SK-N-SH treated with all-trans-retinoic acid at 6 μM for 48 hours (cell line): Measurements from ENCODE around the gene RWDD1.

Experiments
- ATAC-seq: fragments of 200-7000 bp; cut with Tn5 transposase; 3 replicates; pipeline ENCODE4 v1.9.1; 2020; ENCODE audit warnings: mild to moderate bottlenecking, moderate library complexity
- ARNTL ChIP-seq: fragments of 450-650 bp; formaldehyde crosslinking; IDR thresholded peaks from 2 replicates; pipeline ENCODE4 v1.5.0; 2020; ENCODE audit warnings: low read depth, mild to moderate bottlenecking, moderate library complexity, borderline replicate concordance
- BACH2 ChIP-seq: fragments of 250-450 bp; sonication (Bioruptor Pico); IDR thresholded peaks from 2 replicates; pipeline ENCODE4 v1.9.0; 2021; ENCODE audit warnings: mild to moderate bottlenecking, borderline replicate concordance
- CSDC2 ChIP-seq: fragments of 250-450 bp; sonication (Bioruptor Pico); IDR thresholded peaks from 2 replicates; pipeline ENCODE4 v1.5.0; 2020; ENCODE audit warnings: mild to moderate bottlenecking, moderate library complexity
- ESRRG ChIP-seq: fragments of 250-450 bp; sonication (Bioruptor Pico); IDR thresholded peaks from 2 replicates; pipeline ENCODE4 v1.6.1; 2021; ENCODE audit warnings: mild to moderate bottlenecking
- GLIS3 ChIP-seq: fragments of 250-450 bp; sonication (Bioruptor Pico); IDR thresholded peaks from 2 replicates; pipeline ENCODE4 v1.5.0; 2020; ENCODE audit warnings: mild to moderate bottlenecking, moderate library complexity
- ISL1 ChIP-seq: fragments of 250-450 bp; sonication (Bioruptor Pico); IDR thresholded peaks from 2 replicates; pipeline ENCODE4 v2.1.2; 2022; ENCODE audit warnings: mild to moderate bottlenecking, moderate library complexity
- OSR1 ChIP-seq: fragments of 250-450 bp; sonication (Bioruptor Pico); IDR thresholded peaks from 2 replicates; pipeline ENCODE4 v1.8.0; 2022; ENCODE audit warnings: moderate library complexity, mild to moderate bottlenecking, inconsistent platforms
- PPARA ChIP-seq: fragments of 250-450 bp; sonication (Bioruptor Pico); IDR thresholded peaks from 2 replicates; pipeline ENCODE4 v1.5.0; 2020; ENCODE audit warnings: mild to moderate bottlenecking, borderline replicate concordance
- RARB ChIP-seq: fragments of 250-450 bp; sonication (Bioruptor Pico); IDR thresholded peaks from 2 replicates; pipeline ENCODE4 v1.8.0; 2021; ENCODE audit warnings: mild to moderate bottlenecking, moderate library complexity
- SNAI2 ChIP-seq: fragments of 250-450 bp; sonication (Bioruptor Pico); IDR thresholded peaks from 2 replicates; pipeline ENCODE4 v1.5.0; 2020; ENCODE audit warnings: mild to moderate bottlenecking, moderate library complexity
- TCF4 ChIP-seq: fragments of 250-450 bp; sonication (Bioruptor Pico); IDR thresholded peaks from 2 replicates; pipeline ENCODE4 v1.8.0; 2021; ENCODE audit warnings: mild to moderate bottlenecking, moderate library complexity, borderline replicate concordance
- TOX ChIP-seq: fragments of 250-450 bp; sonication (Bioruptor Pico); IDR thresholded peaks from 2 replicates; pipeline ENCODE4 v1.8.0; 2021; ENCODE audit warnings: mild to moderate bottlenecking, moderate library complexity, borderline replicate concordance
- ZC3H10 ChIP-seq: fragments of 250-450 bp; sonication (Bioruptor Pico); IDR thresholded peaks from 2 replicates; pipeline ENCODE4 v1.5.1; 2021; ENCODE audit warnings: mild to moderate bottlenecking, moderate library complexity
- ZFP30 ChIP-seq: fragments of 450-650 bp; formaldehyde crosslinking; IDR thresholded peaks from 2 replicates; pipeline ENCODE4 v1.5.0; 2022; ENCODE audit warnings: mild to moderate bottlenecking, moderate library complexity
- ZNF565 ChIP-seq: fragments of 450-650 bp; formaldehyde crosslinking; conservative IDR thresholded peaks from 2 replicates; pipeline ENCODE4 v1.5.0; 2020; ENCODE audit warnings: low read depth, mild to moderate bottlenecking, moderate library complexity
- ZNF70 ChIP-seq: fragments of 450-650 bp; formaldehyde crosslinking; IDR thresholded peaks from 2 replicates; pipeline ENCODE4 v1.5.0; 2020; ENCODE audit warnings: mild to moderate bottlenecking, moderate library complexity
- ZNF8 ChIP-seq: fragments of 450-650 bp; formaldehyde crosslinking; IDR thresholded peaks from 2 replicates; pipeline ENCODE4 v1.5.0; 2020; ENCODE audit warnings: mild to moderate bottlenecking, moderate library complexity
- TF ChIP-seq, protein P1 (sequence below): fragments of 250-450 bp; sonication (Bioruptor Pico); IDR thresholded peaks from 2 replicates; pipeline ENCODE4 v1.5.0; 2020; ENCODE audit warnings: mild to moderate bottlenecking, moderate library complexity
- TF ChIP-seq, protein P2 (sequence below): fragments of 250-450 bp; sonication (Bioruptor Pico); IDR thresholded peaks from 2 replicates; pipeline ENCODE4 v1.8.0; 2020; ENCODE audit warnings: mild to moderate bottlenecking, moderate library complexity, borderline replicate concordance
- TF ChIP-seq, protein P3 (sequence below): fragments of 250-450 bp; sonication (Bioruptor Pico); IDR thresholded peaks from 2 replicates; pipeline ENCODE4 v1.8.0; 2021; ENCODE audit warnings: low read depth, mild to moderate bottlenecking, moderate library complexity, borderline replicate concordance
- TF ChIP-seq, protein P4 (sequence below): fragments of 250-450 bp; sonication (Bioruptor Pico); IDR thresholded peaks from 2 replicates; pipeline ENCODE4 v1.5.1; 2021; ENCODE audit warnings: mild to moderate bottlenecking, moderate library complexity

Gene RWDD1, protein sequence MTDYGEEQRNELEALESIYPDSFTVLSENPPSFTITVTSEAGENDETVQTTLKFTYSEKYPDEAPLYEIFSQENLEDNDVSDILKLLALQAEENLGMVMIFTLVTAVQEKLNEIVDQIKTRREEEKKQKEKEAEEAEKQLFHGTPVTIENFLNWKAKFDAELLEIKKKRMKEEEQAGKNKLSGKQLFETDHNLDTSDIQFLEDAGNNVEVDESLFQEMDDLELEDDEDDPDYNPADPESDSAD

DNA sequence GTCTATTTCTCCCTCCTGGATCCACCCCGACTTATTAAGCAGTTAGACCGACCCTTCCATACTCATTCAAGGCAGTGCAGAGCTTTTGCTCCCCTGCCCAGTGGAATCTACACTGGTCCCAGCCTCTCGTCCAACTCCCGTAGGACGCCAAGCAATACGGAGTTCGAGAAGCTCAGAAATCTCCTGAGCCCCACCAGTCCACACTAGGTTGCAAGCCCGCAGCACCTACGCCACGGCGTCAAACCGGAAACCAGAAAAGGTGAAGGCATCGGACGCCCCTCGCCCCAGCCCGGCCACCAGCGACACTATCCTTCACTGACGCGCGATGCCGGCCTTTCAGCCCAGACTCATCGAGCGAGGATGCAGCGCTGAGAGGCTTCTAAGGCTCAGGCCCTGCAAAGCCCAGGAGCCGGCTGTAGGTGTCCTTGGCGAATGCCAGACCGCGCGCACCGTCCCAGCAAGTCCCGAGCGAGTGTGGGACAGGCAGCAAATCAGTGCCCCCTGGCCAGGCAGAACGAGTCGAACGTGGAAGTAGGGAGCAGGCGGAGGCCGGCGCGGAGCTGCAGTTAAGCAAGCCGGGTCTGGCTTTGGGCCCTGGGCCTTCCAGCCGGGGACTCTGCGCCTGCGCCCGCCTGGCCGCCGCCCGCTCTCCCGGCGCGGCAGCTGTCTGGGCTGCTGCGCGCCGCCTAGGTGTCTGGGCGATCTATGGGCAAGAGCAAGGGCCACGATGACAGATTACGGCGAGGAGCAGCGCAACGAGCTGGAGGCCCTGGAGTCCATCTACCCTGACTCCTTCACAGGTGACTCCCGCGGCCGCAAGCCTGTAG, at the start of gene RWDD1:
Gene RWDD1 (plus strand): TSS at position 649 of the 827 bp plus-strand sequence. CDS start 79 bp downstream, at position 728.
- ATAC-seq, result peak; percentile 98
- TF ChIP-seq, protein P1, sequence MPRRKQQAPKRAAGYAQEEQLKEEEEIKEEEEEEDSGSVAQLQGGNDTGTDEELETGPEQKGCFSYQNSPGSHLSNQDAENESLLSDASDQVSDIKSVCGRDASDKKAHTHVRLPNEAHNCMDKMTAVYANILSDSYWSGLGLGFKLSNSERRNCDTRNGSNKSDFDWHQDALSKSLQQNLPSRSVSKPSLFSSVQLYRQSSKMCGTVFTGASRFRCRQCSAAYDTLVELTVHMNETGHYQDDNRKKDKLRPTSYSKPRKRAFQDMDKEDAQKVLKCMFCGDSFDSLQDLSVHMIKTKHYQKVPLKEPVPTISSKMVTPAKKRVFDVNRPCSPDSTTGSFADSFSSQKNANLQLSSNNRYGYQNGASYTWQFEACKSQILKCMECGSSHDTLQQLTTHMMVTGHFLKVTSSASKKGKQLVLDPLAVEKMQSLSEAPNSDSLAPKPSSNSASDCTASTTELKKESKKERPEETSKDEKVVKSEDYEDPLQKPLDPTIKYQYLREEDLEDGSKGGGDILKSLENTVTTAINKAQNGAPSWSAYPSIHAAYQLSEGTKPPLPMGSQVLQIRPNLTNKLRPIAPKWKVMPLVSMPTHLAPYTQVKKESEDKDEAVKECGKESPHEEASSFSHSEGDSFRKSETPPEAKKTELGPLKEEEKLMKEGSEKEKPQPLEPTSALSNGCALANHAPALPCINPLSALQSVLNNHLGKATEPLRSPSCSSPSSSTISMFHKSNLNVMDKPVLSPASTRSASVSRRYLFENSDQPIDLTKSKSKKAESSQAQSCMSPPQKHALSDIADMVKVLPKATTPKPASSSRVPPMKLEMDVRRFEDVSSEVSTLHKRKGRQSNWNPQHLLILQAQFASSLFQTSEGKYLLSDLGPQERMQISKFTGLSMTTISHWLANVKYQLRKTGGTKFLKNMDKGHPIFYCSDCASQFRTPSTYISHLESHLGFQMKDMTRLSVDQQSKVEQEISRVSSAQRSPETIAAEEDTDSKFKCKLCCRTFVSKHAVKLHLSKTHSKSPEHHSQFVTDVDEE, result no peak; the same call in 1 of the 2 replicates
- TF ChIP-seq ISL1 (CRISPR knock-in tag) (no peak), ESRRG (no peak), ZNF8 (CRISPR knock-in tag) (no peak), TCF4 (no peak), ARNTL (CRISPR knock-in tag) (no peak), SNAI2 (CRISPR knock-in tag) (no peak), TOX (CRISPR knock-in tag) (no peak), CSDC2 (CRISPR knock-in tag) (no peak), ZNF70 (CRISPR knock-in tag) (no peak), BACH2 (CRISPR knock-in tag) (no peak), RARB (no peak), ZFP30 (no peak), ZNF565 (CRISPR knock-in tag) (no peak)
- TF ChIP-seq, protein P2, sequence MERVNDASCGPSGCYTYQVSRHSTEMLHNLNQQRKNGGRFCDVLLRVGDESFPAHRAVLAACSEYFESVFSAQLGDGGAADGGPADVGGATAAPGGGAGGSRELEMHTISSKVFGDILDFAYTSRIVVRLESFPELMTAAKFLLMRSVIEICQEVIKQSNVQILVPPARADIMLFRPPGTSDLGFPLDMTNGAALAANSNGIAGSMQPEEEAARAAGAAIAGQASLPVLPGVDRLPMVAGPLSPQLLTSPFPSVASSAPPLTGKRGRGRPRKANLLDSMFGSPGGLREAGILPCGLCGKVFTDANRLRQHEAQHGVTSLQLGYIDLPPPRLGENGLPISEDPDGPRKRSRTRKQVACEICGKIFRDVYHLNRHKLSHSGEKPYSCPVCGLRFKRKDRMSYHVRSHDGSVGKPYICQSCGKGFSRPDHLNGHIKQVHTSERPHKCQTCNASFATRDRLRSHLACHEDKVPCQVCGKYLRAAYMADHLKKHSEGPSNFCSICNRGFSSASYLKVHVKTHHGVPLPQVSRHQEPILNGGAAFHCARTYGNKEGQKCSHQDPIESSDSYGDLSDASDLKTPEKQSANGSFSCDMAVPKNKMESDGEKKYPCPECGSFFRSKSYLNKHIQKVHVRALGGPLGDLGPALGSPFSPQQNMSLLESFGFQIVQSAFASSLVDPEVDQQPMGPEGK (CRISPR knock-in tag), result no peak
- TF ChIP-seq, protein P3, sequence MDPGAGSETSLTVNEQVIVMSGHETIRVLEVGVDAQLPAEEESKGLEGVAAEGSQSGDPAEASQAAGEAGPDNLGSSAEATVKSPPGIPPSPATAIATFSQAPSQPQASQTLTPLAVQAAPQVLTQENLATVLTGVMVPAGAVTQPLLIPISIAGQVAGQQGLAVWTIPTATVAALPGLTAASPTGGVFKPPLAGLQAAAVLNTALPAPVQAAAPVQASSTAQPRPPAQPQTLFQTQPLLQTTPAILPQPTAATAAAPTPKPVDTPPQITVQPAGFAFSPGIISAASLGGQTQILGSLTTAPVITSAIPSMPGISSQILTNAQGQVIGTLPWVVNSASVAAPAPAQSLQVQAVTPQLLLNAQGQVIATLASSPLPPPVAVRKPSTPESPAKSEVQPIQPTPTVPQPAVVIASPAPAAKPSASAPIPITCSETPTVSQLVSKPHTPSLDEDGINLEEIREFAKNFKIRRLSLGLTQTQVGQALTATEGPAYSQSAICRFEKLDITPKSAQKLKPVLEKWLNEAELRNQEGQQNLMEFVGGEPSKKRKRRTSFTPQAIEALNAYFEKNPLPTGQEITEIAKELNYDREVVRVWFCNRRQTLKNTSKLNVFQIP (CRISPR knock-in tag), result no peak
- TF ChIP-seq, protein P4, sequence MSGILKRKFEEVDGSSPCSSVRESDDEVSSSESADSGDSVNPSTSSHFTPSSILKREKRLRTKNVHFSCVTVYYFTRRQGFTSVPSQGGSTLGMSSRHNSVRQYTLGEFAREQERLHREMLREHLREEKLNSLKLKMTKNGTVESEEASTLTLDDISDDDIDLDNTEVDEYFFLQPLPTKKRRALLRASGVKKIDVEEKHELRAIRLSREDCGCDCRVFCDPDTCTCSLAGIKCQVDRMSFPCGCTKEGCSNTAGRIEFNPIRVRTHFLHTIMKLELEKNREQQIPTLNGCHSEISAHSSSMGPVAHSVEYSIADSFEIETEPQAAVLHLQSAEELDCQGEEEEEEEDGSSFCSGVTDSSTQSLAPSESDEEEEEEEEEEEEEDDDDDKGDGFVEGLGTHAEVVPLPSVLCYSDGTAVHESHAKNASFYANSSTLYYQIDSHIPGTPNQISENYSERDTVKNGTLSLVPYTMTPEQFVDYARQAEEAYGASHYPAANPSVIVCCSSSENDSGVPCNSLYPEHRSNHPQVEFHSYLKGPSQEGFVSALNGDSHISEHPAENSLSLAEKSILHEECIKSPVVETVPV (CRISPR knock-in tag), result no peak

DNA sequence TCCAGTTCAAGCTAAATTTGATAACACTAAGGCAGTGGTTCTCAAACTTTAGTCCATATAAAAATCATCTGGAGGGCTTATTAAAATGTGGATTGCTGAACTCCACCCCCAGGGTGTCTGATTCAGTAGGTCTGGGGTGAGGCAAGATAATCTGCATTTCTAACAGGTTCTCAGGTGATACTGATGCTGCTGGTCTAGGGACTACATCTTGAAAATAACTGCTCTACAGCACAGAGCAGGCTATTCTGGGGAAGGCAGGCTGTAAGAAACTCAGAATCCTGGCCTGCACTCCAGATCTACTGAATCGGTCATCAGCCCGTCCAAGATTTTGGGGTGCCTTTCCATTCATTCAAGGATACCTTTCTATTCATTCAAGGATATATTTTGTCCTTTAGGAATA, 48.4 kb upstream of the RWDD1 start:
- no peak for TF ChIP-seq TOX (CRISPR knock-in tag)
- TF ChIP-seq TCF4, result no peak

DNA sequence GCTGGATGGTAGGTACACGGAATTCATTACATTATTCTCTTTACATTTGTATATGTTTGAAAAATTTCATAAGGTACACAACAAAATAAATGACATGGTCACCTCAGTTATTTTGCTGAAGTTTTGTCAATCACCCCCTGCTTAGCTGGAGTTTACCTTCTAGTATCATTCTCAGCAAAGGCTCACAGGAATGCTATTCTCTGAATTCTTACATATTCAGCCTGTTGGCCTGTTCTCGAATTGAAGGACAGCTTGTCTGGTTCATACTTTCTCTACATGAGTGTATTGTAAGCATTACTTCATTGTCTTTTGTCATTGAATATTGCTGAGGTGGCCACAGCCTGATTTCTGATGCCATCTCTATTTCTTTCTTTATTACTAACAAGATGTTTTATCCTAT, 47.1 kb upstream of the RWDD1 start:
- ATAC-seq, result no peak
- TF ChIP-seq, protein P2 (CRISPR knock-in tag), result no peak
- TF ChIP-seq ARNTL (CRISPR knock-in tag) (no peak), OSR1 (CRISPR knock-in tag) (no peak), ZFP30 (no peak), SNAI2 (CRISPR knock-in tag) (no peak), RARB (no peak), PPARA (CRISPR knock-in tag) (no peak), ZNF565 (CRISPR knock-in tag) (no peak), ZNF70 (CRISPR knock-in tag) (no peak), ZNF8 (CRISPR knock-in tag) (no peak), GLIS3 (CRISPR knock-in tag) (no peak), ZC3H10 (CRISPR knock-in tag) (no peak), TCF4 (no peak)
- TF ChIP-seq, protein P4 (CRISPR knock-in tag), result no peak
- TF ChIP-seq, protein P3 (CRISPR knock-in tag), result no peak

More for the DNA sequence above, 48.4 kb upstream of the RWDD1 start:
- no peak for ATAC-seq
